UCSD-AML1 (cell line): ENCODE data around the gene ZMAT3.
"Not testable (repeated sequence)": the region's sequence is repeated elsewhere in the genome, so short reads cannot be mapped to it uniquely, and the experiment has no call there.

Experiments used
- DNase-seq: peaks from one replicate; lab custom pipeline; 2025; ENCODE audit not compliant: unreplicated experiment; lab: John Stamatoyannopoulos, UW

The ZMAT3 gene

DNA sequence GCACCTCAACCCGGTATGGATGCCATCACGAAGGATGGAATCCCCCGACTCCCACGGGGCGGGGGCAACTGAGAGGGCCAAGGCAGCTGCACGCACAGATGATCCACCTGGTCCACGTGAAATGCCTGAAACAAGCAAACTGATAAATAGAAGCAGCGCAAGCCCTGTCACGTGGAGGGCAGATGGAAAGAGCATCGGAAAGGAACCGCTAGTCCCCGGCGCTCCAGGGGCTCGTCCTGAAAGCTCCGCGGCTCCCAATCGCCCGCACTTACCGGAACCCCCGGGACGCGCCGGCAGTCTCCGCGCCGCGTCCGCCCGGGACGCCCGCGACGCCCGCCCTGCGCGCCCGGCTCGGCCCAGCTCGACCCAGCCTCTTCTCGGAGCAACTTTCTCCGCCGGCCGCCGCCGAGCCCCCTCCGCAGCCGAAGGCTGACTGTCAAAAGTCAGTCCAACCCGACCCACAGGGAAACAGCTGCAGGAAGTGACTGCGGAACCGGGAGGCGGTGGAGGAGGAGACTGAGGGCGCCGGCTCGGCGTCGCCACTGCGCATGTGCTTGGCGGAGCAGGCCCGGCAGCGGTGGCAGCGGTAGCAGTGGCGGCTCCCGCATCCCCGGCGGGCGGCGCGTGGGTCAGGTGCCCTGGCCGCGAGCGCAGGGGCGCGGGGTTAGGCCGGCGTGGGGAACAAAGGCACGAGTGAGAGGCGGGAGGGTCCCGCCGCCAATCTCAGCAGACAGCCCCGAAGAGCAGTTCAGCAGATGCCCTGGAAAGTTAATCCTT, at the start of gene ZMAT3:
Gene ZMAT3 (minus strand): TSS at position 487 of the 777 bp plus-strand sequence. CDS start 4,057 bp downstream, outside the sequence.
- DNase-seq: peak; percentile 89

DNA sequence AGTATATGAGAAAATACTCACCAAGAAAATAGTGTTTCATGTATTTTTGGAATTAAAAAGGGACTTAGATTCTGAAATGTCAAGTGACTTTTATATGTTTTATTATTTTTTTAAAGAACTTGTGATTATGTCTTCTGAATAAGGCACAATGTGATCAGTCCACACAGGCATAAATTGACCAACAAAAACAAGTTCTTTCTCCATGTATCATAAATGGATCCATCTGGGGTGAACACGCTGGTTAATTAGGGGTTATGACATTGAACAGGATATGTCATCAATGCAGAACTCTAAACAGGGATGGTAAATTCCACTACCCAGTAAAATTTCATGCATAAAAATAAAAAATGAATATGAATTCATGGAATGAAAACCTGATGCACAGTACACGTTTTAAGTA, 45.2 kb upstream of the ZMAT3 start:
- DNase-seq: no peak

DNA sequence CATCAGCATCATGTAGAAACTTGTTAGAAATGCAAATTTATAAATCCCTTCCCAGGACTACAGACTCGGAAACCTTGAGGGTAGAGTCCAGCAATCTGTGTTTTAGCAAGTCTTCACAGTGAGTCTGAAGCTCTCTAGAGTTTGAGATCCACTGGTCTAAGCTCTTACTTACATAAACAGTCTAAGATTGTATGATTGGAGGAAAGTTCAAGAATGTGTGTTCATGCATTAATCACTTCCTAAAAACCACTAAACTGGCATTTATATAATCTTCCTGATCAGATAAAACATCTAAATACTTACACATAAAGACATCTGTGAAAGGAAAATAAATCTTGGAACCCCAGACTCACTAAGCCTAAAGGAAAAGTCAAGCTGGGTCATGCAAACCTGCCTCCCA, 43.8 kb upstream of the ZMAT3 start:
- not testable (repeated sequence) for DNase-seq

DNA sequence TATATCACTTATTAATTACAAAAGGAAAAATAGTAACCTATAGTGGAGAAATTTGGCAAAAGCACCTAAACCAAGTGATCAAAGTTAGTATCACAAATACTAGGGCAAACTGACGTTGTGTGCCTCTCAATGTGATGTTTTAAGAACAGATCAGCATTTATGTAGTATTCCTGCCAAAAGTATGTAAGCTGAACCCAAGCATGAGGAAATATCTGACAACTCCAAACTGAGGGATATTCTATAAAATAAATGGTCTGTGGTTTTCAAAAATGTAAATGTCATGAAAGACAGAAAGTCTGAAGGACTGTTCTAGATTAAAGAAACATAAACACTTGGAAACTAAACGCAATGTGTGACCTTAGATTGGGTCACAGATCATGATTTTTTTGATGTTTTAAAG, 42.3 kb upstream of the ZMAT3 start:
- no peak for DNase-seq

DNA sequence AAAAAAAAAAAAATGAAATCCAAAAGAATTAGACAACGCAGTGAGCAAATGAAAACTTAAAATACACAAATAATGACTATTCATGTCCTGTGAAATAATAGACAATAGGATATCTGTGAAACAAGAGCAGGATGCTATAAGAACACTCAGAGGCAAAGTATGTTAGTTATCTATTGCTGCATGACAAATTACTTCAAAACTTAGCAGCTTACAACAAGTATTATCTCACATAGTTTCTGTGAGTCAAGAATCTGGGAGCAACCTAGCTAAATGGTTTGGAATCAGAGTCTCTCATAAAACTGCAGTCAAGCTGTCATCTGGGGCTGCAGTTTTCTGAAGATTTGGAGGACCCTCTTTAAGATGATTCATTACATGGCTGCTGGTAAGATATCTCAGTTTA, 36.5 kb upstream of the ZMAT3 start:
- DNase-seq: no peak

DNA sequence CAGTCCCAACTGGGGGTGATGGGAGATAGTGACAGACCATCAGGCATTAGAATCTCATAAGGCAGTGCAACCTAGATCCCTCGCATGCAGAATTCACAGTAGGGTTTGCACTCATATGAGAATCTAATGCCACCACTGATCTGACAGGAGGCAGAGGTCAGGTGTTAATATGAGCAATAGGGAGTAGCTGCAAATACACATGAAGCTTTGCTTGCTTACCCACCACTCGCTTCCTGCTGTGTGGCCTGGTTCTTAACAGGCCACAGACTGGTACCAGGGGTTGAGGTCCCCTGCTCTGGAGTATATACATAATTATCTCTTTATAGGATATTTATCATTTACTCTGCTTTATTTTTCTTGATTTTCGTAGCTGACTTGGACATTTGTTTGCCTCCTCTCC, 36.0 kb upstream of the ZMAT3 start:
- no peak for DNase-seq

DNA sequence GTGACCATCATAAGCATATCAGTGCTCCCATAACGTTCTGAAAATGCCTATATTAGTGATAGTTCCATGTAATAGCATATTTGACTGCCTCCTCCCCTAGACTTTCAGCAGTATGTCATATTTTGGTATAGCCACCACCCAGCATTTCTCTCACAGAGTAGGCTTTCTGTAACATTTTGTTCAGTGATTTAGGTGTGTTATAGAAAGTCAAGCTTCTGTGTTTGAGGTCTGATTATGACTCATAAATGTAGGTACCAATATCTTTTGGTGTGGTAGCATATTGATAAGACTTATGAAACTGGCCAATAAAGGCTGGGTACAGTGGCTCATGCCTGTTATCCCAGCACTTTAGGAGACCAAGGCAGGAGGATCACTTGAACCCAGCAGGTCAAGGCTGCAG, 34.3 kb upstream of the ZMAT3 start:
- no peak for DNase-seq

DNA sequence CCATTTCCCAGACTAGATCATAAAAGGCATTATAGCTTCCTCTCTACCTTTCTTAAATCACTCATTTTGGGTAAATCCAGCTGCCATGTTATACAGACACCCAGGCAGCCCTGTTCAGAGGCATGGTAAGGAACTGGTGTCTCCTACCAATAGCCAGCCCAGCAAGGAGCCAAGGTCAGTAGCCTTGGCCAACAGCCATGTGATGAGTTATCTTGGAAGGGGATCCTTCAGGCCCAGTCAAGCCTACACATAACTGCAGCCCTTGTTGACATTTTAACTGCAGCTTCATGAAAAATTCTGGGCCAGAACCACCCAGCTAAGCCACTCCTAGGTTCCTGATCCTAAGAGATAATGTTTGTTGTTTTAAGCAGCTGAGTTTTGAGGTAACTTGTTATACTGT, 29.0 kb upstream of the ZMAT3 start:
- DNase-seq: no peak

- no peak for DNase-seq
Measured at GRCh38 chr3:179098388-179099077, 26.9 kb upstream of the ZMAT3 start.

DNA sequence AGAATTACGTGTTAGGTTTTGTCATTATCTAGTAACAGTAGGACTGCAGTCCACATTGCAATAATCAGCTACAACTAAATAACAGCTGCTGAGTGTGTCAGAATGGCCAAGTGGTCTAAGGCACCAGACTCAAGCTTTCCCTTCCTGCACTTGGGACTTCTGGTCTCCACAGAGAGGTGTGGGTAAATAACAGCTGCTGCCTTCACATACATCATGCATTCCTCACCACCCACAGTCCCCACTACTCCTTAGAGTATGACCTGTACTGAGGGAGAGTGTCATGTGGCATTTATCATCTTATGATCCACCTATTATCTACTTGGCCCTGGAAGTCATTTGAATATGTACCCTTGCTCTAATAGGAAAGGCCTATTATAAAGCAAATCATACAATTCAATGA, 22.2 kb upstream of the ZMAT3 start:
- no peak for DNase-seq

DNA sequence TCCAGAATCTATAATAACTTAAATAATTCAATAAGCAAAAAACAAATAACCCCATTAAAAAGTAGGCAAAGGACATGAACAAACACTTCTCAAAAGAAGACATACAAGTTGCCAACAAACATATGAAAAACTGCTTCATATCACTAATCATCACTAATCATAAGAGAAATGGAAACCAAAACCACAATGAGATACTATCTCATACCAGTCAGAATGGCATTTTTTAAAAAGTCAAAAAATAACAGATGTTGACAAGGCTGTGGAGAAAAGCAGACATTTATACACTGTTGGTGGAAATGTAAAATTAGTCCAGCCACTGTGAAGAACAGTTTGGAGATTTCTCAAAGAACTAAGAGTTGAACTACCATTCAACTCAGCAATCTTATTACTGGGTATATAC, 19.5 kb upstream of the ZMAT3 start:
- DNase-seq: no peak

DNA sequence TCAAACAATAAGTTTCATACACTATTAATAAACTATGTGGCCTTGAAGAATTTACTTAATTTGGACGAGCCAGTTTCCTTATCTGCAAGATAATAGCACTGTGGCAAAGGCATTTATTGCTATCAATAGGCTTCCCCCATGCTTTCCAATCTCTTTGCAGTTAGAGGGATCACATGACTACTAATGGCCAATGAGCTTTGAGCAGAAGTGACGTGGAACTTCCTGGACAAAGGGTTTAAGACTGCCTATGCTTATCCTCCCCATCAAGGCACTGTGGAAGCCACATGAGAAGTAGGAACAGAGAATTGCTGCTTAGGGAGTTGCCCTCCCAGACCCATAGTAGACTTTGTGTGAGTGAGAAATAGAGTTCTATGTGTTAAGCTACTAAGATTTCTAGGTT, 16.7 kb upstream of the ZMAT3 start:
- no peak for DNase-seq

- DNase-seq: no peak
Measured at GRCh38 chr3:179083977-179084376, 12.4 kb upstream of the ZMAT3 start.

DNA sequence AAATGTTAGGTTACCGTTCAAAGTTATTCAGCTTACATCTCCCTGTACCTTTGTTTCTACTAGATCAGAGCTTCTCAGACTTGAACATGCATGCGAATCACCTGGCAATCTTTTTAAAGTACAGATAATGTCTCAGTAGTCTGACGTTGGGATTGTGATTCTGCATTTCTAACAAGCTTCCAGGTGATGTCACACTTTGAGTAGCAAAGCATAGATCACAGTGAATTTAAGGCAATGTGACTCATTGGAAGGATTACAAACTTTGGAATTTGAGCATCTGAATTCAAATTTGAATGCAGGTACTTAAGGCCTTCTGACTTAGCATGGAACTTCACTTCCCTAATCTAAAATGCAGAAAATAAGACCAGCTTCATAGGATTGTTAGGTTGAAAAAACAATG, 10.8 kb upstream of the ZMAT3 start:
- DNase-seq: no peak

GRCh38 chr3:179081885-179082284, 10.3 kb upstream of the ZMAT3 start:
- no peak for DNase-seq

DNA sequence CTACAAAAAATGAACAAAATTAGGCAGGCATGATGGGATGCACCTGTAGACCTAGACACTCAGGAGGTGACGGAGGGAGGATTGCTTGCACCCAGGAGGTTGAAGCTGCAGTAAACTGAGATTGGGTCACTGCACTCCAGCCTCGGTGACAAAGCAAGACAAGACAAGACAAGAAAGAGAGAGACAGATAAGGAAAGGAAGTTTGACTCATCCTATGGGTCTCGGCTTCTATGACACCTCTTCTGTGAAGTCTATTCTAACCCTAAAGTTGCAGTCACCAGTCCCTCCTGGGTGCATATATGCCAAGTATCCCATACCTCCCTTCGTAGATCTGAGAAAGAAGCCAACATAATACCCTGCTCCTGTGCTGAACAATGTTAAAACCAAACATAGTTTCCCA, 7.9 kb upstream of the ZMAT3 start:
- DNase-seq: no peak

- DNase-seq: no peak
Measured at GRCh38 chr3:179076243-179077027, 4.8 kb upstream of the ZMAT3 start.

DNA sequence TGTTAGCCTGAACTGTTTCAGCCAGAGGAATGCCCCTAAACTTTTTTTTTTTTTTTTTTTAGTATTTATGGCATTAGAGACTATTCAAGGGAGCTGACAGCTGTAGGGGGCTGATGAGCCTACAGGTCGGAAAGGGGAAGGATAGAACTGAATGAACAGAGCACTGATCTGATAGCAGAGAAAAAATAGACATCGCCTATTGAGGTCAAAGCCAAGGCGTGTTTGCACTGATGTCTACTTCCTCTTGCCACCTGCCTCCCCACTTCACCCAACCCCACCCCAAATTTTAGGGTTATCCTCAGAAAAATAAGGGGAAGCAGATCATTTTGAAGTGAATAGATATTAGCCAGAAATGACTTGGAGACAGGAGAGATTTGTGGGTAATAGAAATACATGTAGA, 3.0 kb upstream of the ZMAT3 start:
- DNase-seq: no peak

DNA sequence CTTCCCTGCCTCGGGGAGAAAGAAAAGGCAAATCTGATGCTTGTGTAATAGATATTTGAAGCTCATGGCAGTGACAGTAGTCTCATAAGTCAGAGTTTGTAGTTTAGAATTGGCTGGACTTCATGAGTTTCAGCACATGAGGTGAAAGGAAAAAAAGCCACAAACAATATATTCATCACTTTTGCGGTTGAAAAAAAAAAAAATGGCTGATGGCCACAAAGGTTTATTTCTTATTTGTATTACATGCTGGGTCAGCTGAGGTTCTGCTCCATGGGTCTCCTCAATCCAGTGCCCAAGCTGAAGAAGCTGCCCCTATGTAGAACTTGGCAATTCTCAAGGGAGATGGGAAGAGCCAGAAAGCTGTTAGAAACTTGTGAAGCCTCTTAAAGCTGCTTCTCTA, 2.2 kb upstream of the ZMAT3 start:
- no peak for DNase-seq

- peak; percentile 60 for DNase-seq
Measured at GRCh38 chr3:179072100-179072438, 460 bp upstream of the ZMAT3 start.

- no peak for DNase-seq
Measured at GRCh38 chr3:179071027-179071322, 634 bp downstream of the ZMAT3 start.

- DNase-seq: no peak
Measured at GRCh38 chr3:179069762-179070390, 1.7 kb downstream of the ZMAT3 start.
